Kasumi-1 (cell line): ENCODE data around the gene SERP2.

Experiments
- DNase-seq, 2 experiments: peaks; one replicate each; lab custom pipeline; 2025; lab: John Stamatoyannopoulos, UW

The SERP2 gene

DNA sequence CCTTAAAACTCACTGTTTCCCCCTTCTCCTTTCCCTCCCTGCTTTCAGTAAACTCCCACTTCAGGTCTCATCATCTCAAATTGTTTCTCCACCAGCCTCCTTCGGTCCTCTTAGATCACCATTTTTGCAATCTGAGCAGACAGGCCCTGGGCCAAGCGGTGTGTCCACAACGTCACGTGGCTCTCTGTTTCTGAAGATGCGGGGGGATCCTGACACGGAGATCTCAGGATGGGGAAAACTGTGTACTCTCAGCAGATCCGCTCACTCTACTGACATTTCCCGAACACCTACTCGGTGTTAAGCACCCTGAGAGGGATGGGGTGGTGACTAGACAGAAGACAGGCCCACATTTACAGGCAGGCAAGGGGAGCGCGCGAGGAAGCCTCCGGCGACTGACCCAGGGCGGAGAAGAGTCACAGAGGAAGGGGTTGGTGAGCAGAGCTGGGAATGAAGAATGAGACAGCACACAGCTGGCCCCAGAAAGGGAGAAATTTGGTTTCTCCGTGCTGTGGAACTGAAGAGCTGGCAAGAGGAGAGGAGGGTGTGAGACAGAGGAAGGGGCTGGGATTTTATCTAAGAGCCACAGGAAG lies 38.8 kb downstream of the SERP2 start:
- no peak for DNase-seq

DNA sequence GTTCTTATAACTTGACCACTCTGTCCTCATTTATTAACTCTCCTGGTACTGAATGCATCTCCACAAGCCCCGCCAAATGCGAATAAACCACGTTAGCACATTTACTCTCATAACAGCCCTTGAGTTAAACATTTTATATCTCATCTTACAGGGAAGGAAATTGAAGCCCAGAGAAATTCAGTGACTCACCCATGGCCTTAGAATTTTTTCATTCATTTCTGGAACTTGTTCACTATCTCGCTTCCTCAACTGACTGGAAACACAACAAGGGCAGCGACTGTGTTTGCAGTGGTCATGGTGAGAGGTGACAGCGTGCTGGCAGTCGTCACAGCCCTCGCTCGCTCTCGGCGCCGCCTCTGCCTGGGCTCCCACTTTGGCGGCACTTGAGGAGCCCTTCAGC lies 39.5 kb downstream of the SERP2 start:
- DNase-seq: no peak

DNA sequence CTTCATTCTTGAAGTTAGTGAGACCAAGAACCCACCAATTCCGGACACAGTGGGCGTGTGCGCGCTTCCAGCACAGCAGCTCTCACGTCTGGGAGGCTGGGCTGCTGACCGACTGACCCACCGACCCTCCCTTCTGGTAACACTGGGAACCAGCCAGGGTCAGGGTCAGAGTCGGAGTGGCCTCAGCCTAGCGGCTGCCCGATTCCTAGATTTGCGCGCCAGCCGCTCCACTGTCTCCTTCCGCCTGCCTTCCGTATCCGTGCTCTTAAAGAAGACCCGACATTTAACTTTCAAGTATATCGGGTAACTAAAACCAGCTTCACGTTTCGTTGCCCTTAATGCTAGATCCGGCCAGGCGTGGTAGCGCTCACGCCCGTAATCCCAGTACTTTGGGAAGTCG lies 41.1 kb downstream of the SERP2 start:
- peak; percentile 73 to 74 for DNase-seq

DNA sequence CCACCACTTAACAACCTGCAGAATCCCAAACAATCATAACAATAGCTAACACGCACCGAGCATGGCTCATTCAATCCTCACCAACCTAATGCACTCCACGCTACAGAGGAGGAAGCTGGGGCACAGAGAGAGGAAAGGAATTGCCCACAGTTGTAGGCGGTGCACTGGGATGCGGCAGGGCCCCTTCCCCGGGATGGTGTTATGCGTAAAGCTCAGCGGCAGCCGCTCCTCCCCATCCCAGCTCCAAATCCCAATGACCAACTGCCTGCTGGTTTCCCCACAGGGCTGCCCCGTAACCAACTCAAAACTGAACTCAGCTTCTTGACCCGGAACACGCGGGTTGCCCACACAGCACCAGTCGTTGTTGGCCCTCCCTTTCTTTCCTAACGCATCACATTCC lies 42.2 kb downstream of the SERP2 start:
- DNase-seq: peak; percentile 33

DNA sequence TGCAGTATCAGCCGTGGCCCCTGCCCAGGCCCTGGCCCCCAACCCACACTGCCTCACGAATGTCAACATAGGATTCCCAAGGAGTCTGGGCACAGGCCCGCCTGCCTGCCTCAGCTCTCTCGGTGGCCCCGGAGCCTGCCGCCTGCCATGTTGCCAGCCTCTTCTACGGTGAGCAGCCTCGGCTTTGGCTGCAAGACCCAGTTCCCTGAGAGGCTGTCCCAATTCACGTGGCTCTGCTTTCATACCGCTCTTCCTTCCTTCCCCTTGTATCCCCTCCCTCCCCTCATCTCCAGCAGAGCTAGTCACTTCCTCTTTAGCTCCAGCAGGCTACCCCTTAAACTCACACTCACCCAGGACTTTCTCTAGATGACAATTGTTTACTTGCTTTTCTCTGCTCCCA lies 42.7 kb downstream of the SERP2 start:
- peak; percentile 98 to 99 for DNase-seq

DNA sequence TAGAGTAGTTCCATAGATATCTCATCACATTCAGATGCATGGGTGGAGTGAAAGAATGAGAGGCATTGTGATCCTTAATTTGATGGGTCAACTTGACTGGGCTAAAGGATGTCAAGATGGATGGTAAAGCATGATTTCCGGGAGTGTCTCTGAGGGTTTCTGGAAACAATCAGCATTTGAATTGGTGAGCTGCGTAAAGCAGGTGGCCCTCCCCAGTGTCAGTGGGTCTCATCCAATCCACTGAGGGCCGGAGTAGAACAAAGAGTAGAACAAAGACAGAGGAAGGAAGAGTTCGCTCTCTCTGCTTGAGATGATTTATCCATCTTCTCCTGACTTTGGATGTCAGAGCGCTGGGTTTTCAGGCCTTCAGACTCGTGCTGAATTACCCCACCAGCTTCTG lies 43.1 kb downstream of the SERP2 start:
- DNase-seq: no peak

DNA sequence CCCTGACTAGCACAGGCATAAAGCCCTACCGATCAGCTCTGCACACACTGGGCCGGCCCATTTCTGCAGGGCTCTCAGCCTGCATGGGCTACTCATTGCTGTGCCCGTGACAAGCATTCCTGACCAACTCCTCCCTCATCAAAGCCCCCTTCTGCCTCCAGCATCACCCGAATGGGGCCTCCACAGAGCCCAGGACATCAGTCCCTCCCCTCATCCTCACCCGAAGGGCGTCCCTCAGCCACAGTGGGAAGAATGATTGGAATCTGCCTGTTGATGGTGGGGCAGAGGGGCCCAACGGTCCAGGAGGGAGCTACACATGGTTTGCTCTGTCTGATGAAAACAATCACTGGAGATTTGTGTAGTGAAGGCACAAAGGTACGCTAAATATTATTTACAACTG lies 43.8 kb downstream of the SERP2 start:
- DNase-seq: no peak

DNA sequence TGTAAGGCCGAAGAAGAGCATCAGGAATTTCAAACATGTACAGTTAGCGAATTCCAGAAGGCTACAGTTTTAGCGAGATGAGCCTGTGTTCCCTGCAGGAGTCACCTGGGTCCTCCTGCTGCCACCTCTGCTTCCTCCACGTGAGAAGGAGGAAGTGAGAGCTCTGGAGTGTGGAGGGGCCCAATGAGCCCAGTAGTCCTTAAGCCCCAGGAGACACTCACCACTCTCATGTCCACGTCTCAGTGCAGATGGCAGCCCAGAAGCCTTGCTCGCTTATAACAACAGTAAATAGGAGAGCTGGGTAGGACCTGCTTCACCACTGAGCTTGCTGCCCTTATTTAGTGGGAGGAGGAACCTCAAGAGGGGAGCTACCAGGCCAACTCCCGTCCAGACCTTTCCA lies 44.3 kb downstream of the SERP2 start:
- DNase-seq: no peak

DNA sequence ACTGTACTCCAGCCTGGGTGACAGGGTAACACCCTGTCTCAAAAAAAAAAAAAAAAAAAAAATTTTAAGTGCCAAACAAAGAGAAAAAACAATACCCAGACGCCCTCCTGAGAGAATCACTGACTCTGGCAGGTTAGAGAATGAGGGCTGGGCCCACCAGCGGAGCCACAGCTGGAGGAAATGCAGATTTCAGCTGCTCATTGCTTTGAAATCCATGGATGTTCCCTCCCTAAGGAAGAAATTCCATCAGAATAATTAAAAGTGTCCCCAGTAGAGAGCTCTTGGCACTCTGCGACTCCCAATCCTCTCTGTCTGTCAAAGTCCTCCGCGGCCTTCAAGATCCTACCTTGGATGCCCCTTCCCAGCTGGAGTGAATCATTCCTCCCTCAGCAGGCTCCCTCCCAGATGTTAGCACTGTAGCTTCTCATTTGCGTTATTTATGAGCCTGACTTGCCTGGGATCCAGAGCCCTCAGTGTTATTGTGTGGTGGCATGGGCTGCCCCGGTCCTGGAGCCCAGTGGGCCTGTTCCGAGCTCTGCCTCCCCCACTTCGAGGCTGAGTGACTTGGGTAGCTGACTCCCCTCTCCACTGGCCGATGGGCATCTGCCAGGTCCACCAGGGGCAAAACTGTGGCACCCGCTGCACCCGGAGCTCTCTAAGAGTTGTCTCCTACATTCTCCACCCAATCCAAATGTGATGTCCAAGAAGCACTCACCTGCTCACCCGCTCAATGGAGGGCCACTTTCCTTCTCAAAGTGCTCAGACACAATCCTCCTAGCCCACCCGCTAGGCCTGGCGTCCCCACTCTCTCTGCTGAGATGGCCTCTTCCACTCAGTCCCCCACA lies 47.0 kb downstream of the SERP2 start:
- DNase-seq: no peak

DNA sequence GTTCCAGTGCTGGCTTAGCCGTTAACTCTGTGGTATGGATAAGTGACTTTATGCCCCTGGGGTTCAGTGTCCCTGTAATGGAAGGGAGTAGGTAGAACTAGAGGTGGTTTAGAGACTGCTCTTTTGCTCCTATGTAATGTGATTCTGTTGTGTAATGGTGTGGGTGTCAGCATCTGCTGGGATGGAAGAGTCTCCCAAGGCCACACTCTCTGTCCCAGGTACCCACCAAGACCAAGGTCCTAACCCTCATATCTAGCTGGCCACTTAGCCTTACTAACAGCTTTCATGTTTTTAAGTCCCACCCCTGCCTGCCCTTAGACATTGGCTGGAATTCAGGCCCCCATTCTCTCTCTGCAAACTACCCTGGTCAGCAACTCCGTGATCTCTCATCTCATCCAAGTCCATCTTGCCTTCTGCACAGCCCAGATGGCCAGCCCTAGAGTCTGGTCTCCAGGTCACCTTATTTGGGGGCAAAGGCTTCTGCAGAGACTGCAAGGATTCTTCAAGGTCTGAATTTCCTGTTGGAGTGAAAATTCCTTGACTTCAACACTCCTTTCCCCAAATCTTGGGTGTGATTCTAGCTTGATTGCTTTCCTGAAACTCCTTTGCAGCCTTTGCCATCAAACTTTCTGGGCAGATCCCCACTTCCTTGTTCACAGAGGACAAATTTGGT lies 48.4 kb downstream of the SERP2 start:
- no peak for DNase-seq

DNA sequence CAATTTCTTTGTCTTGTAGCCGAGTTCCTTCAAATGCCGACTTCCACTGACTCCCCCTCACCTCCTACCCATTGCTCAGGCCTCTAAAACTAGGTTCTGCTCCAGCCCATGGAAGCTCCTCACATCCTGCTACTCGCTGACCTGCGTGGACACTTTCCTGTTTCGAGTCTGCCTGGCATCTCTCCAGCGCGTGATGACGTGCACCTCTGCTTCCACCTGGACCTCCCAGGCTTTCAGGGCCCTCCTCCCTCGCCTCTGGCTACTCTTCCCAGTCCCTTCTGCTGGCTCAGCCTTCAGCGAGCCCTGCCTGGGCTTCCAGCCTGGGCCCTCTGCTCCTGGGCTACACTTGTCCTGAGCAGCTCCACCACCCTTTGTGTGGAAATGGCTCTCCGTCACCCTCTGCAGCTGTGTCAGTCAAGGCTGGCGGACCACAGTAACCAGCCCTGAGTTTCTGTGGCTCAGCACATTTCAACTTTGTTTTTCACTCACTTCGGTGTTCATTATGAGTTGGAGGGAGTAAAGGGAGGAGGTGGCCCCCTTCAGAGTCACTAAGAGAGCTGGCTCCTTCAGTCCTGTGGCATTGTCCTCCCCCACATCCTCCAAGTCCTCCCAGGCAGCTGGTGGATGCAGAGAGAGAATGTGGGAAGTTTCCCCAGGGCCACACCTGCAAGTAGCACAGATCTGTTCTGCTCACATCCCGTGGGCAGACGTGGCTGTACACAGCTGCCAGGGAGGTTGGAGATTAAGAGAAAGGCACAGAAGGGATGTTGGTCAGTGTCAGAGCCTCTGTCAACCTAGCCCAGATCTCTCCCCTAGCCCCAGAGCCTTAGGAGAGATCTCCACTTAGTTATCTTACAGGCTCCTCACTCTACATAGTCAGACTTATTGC lies 49.4 kb downstream of the SERP2 start:
- no peak for DNase-seq

DNA sequence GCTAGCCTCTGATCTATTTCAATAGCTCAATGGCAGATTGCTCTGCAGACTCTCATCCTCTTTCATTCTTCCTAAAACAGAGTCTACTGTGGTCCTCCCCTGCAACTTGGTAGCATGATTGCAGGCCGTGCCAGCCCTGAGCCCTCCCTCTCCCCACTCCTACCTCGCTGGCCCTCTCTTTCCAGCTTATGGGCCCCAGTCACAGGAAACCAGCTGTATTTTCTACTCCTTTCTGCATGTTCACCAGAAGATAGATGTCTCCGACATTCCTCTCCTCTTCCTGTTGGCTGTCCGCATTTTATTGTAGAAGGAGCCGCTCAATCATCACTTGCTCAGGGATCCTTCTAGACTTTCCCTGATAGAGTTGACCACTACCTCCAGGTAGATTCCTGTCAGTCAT lies 50.2 kb downstream of the SERP2 start:
- no peak for DNase-seq

DNA sequence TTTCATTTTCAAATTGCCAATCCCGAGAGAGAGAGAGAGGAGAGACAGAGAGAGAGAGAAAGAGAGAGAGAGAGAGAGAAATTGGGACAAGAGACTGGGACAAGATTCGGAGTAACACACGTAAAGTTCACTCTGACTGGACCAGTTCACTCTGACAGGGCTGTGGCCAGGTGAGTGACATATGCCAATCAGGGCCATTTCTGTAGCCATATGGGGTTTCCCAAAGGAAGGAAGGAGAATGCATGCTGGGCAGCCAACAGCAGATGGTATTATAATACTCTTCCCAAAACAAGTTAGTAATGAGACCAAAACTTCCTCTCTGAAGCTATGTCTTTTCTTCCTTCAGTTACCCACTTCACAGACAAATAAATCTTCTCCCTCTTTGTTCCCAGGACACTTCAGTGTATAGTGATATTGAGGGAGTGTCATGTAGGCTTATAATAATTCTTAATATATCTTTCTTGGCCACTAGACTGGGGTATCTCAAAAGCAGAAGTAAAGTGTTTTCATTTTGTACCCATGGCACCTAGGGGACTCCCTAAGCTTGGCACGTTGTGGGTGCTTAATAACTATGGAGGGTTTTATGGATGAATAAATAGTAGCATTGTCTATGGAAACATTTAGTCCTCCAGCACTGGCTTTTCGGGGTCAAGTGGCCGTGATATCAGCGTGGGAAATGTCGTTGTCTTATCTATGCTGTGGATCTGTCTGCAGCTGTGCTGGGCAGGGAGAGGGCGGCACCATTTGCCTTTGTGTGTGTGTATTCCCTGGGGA lies 51.6 kb downstream of the SERP2 start:
- DNase-seq: peak; percentile 27 to 64

DNA sequence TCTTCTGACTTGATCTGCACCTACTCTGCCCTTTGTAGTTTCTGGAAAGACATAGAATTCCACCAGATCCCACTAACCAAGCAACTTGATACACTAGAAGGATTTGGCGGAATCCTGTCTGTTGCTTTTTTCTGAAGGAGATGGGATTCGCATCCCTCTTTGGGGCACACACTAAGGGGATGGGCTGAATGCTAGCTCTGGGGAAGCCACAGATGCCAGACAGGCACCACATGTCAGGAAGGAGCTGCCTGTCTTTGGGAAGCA lies 52.1 kb downstream of the SERP2 start:
- no peak for DNase-seq

DNA sequence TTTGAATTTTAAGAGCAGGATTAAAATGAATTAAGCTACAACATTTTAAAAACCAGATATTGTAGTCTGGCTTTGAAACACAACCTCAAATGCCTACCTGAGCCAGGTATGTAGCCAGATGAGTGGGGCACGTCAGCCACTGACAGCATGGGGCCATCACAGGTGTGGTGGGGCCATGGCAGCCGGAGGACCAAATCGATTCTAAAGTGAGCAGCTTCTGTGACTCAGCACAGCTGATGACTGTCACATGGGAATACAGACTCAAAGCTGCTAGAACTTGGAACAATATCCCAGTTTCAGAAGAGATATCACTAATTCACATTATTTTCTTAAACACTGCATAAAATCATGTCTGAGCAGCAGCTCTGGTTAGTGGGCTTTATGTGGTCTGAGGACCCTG lies 52.8 kb downstream of the SERP2 start:
- no peak for DNase-seq

DNA sequence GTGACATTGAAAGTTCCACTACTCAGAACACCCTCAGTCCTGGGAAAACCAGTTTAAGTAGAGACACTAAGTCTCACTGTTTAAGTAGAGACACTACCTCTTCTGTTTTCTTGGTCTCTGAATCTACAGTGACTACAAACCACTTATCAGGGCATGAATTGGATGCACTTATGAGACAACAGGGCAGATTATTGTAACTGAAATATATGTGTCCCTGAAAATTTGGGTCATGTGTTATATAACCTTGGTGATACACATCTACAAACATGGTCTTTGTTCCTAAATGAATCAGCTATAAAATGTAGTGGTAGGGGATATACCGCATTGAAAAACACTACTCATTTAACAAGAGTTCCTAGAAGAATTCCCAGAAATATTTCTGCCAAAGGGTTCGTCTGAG lies 55.7 kb downstream of the SERP2 start:
- no peak for DNase-seq

DNA sequence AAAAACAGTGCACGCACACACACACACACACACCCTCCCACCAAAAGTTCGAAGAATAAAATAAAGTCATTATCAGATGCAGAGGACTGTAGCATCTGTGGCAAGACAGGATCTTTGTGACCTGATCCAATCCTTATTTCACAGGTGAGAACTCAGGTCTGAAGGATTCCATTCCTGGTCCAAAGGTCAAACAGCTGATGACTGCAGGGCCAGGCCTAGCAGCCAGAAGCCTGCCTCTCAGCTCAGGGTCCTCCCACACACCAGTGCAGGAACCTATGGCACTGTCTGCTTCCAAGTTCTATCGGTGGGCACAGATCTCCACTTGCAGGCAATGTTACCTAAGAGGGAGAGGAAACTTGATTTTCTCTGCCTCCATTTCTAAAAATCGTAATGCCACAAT lies 57.5 kb downstream of the SERP2 start:
- no peak for DNase-seq

DNA sequence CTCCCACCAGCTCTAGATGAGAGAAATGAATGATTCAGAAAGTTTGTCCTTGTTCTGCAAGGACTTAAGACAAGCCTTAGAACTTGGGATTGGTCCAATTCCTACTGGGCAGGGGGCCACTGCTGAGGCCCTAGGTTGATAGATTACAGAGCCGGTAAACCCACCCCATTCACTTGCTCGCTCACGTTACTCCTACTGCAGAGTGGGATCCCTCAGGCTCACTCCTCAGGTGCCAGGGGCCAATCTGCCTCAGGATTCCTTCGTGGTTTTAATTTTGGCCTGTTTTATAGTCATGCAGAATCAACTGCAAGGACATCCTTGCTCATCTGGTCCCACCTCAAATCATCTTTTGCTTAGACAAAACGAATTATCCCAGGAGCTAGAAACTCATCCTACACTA lies 59.0 kb downstream of the SERP2 start:
- no peak for DNase-seq

DNA sequence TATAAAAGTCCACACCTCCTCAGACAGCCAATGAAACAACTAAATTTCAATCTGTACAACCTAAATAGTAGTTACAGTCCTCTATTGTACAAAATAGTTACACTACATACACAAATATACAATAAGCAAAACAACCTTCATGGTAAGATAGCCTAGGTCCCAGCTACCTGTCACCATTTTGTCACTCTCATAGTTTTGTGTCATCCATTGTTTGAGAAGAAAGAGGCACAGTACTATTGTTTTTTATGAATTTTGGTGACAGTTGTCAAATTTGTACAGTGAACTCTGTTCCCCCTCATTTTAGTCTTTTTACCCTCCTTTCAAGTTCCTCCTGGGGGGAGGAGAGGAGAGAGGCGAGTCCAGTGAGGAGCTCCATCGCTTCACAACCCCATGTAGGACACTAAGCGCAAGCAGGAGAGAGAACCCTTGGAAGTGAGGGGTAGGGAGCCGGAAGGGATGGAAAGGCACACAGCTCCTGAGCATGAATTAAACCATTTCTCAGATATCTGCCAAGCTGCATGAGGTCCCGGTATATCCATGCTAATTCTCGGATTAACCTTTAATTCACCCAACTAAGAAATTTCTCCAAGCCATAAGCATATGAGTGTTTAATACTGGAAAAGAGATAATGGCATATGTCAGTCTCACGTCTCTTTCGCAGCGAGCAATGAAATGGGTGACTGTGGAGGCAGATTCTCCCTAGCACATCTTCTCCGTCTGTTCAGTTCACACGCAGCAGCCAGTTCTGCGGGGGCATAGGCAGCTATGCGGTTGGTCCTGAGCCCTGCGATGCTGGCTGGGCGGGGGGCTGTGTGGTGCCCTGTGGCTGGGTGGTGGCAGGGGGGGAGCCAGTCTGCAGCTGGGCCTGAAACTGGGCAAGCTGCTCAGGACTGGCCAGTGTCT lies 60.5 kb downstream of the SERP2 start:
- DNase-seq: no peak

DNA sequence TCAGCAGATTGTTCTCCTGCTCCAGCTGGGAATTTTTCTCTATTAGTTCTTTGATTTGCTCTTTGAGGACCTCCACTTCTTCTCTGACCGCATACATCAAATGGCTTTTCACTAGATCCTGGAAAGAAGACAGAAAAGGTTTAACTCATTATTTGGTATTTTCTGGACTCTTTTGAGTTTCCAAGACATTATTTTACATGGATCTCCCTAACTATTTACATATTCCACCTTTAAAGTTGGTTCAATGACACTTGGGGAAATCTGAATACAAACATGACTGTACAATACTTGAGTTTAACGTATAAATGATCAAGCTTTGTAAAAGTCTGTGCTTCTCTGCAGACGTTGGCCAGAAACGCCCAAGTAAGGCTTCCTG lies 61.1 kb downstream of the SERP2 start:
- DNase-seq: no peak
